H1 (cell line): ENCODE data around the gene DNAJC6. TPM values are rescaled to one million over a fixed set of nuclear protein-coding genes. Genes with fewer than 3 reads are reported as not detected.

Experiments
- CHD1 ChIP-seq: IDR thresholded peaks from 2 replicates; pipeline ENCODE4 v1.6.1; 2012; ENCODE audit warnings: low read depth, low read length, improper control_type of control experiment
- E2F6 ChIP-seq: IDR thresholded peaks from 2 replicates; pipeline ENCODE4 v1.6.1; 2012; ENCODE audit warnings: inconsistent platforms
- EZH2 ChIP-seq: fragments of 200-600 bp; sonication (generic); IDR thresholded peaks from 2 replicates; pipeline ENCODE4 v1.7.1; 2012; ENCODE audit warnings: low read depth, mild to moderate bottlenecking, moderate library complexity, low read length, inconsistent platforms; ENCODE audit not compliant: severe bottlenecking
- HDAC6 ChIP-seq: IDR thresholded peaks from one replicate; pipeline ENCODE4 v1.7.1; 2012; ENCODE audit warnings: low read depth, mild to moderate bottlenecking, inconsistent platforms, low read length, moderate library complexity
- JUND ChIP-seq: IDR thresholded peaks from 2 replicates; pipeline ENCODE4 v1.6.1; 2011; ENCODE audit warnings: mild to moderate bottlenecking, improper control_type of control experiment, low read length
- SRF ChIP-seq: IDR thresholded peaks from 2 replicates; pipeline ENCODE4 v1.6.1; 2011; ENCODE audit warnings: mild to moderate bottlenecking, low read depth, low read length, moderate library complexity
- polyA plus RNA-seq, 7 experiments: library from polyadenylated mRNA; depleted of rRNA in 3 of 7; stranded (reverse) in 5 of 7; unstranded in 2 of 7; fragments of >200 nt in 5 of 7; fragments of 200-250 nt in 2 of 7; gene quantifications; 1 replicate in 5 of 7; 2 replicates in 1 of 7; 4 replicates in 1 of 7; pipeline versions ENCODE4 v1.2.1 to v1.2.3, GENCODE V29; 2011 to 2013; ENCODE audit warnings: missing spikeins in 2 of 7, mixed read lengths in 2 of 7
- total RNA-seq: library from RNA; stranded (reverse); fragmentation: NEBNext Ultra II Directional; extraction: Animal tissue kit (Norgen Biotek cat#: 25700); gene quantifications from 2 replicates; pipeline ENCODE4 v1.2.1, GENCODE V29; 2021

The DNAJC6 gene
- total and polyA plus RNA-seq, 2 of the 8 experiments (the other 6 are each of a cell fraction or from before 2014, with no cell fraction given): 1.6 to 3.0 TPM

GRCh38 chr1:65360648-65361047 is 51.3 kb downstream of the DNAJC6 start (continued):
- TF ChIP-seq HDAC6 (no peak), E2F6 (no peak), SRF (no peak), CHD1 (no peak), EZH2 (no peak), JUND (no peak)
